Activated CD4-positive, alpha-beta T cell treated with anti-CD3 and anti-CD28 coated beads, Interleukin-2, amount 50 U/mL, for 4 hours (primary cell): ENCODE measurements around the gene TELO2.

Experiments used
- DNase-seq, 2 experiments: peaks; one replicate each; pipeline ENCODE4 v3.0.0-alpha.2; 2020

The TELO2 gene

GRCh38 chr16:1524366-1524765, 31.2 kb downstream of the TELO2 start:
- no peak for DNase-seq

- DNase-seq = peak in 1 of 2 experiments; percentile 16
These were observed 32.9 kb downstream of the TELO2 start for GRCh38 chr16:1525871-1526607.

- DNase-seq = no peak
These were observed 33.7 kb downstream of the TELO2 start for GRCh38 chr16:1526608-1527555.

- no peak for DNase-seq
These were observed 35.0 kb downstream of the TELO2 start for GRCh38 chr16:1527836-1528811.

GRCh38 chr16:1528921-1529537, 35.9 kb downstream of the TELO2 start:
- no peak for DNase-seq

GRCh38 chr16:1530349-1530882, 37.3 kb downstream of the TELO2 start:
- DNase-seq = no peak

GRCh38 chr16:1530883-1531637, 37.9 kb downstream of the TELO2 start:
- no peak for DNase-seq

GRCh38 chr16:1531638-1531910, 38.4 kb downstream of the TELO2 start:
- DNase-seq = no peak

- no peak for DNase-seq
These were observed 39.1 kb downstream of the TELO2 start for GRCh38 chr16:1532081-1532760.

GRCh38 chr16:1532771-1533170, 39.6 kb downstream of the TELO2 start:
- DNase-seq = no peak

GRCh38 chr16:1533443-1533951, 40.3 kb downstream of the TELO2 start, which contains the start of gene TMEM204:
Gene TMEM204 (plus strand): TSS chr16:1533666. CDS start chr16:1534276, 610 bp downstream.
- DNase-seq = peak in 1 of 2 experiments; percentile 18

GRCh38 chr16:1534021-1535020, 41.2 kb downstream of the TELO2 start:
- no peak for DNase-seq

- no peak for DNase-seq
These were observed 42.5 kb downstream of the TELO2 start for GRCh38 chr16:1535391-1536291.

GRCh38 chr16:1536601-1537000, 43.4 kb downstream of the TELO2 start:
- DNase-seq = no peak

- DNase-seq = no peak
These were observed 44.0 kb downstream of the TELO2 start for GRCh38 chr16:1537138-1537577.

GRCh38 chr16:1537763-1538289, 44.7 kb downstream of the TELO2 start:
- DNase-seq = peak; percentile 22 to 28

GRCh38 chr16:1538804-1539520, 45.8 kb downstream of the TELO2 start:
- DNase-seq = peak; percentile 21 to 25
